ENCODE data around the gene KRT83.

GRCh38 chr12:52307836-52308805 lies 13.1 kb downstream of the KRT83 start:
- no peak for TF ChIP-seq CTCF (IDR thresholded peaks at IDR 0.05; ENCODE audit: insufficient read depth, low read length, poor library complexity, severe bottlenecking)
- no peak for TF ChIP-seq EZH2phosphoT487 (conservative IDR thresholded peaks at IDR 0.05; ENCODE audit: low read length)
